Lung (tissue), 12 donors: ENCODE measurements around the gene PCDH19. TPM values are rescaled to one million over a fixed set of nuclear protein-coding genes. Genes with fewer than 3 reads are reported as not detected.

ENCODE experiments used
- ATAC-seq: fragments of 200-7000 bp; cut with Tn5 transposase; one replicate; pipeline ENCODE4 v1.9.1; 2020; ENCODE audit warnings: moderate number of reproducible peaks; ENCODE audit not compliant: insufficient read depth, low FRiP score
- DNase-seq, 3 donors: peaks; one replicate each; pipeline ENCODE4 v3.0.0-alpha.2; 2013 to 2017
- H3K27ac ChIP-seq, 2 donors: one replicate each; pipeline ENCODE4 v1.5.1; 2013; ENCODE audit warnings: mild to moderate bottlenecking in 2 of 2, moderate library complexity in 2 of 2, control low read depth in 1 of 2, inconsistent platforms in 1 of 2, low read depth in 1 of 2, low read length in 1 of 2
- H3K27me3 ChIP-seq, 3 donors: one replicate each; pipeline ENCODE4 v1.5.1; 2013; ENCODE audit warnings: low read length in 2 of 3; ENCODE audit not compliant: control insufficient read depth in 3 of 3, insufficient read depth in 3 of 3
- H3K36me3 ChIP-seq, 4 donors: one replicate each; pipeline ENCODE4 v1.5.1; 2013; ENCODE audit warnings: low read length in 4 of 4, mild to moderate bottlenecking in 1 of 4, moderate library complexity in 1 of 4; ENCODE audit not compliant: control insufficient read depth in 4 of 4, insufficient read depth in 4 of 4
- H3K4me1 ChIP-seq, 5 donors: one replicate each; pipeline ENCODE4 v1.5.1; 2013; ENCODE audit warnings: low read length in 5 of 5, mild to moderate bottlenecking in 2 of 5, moderate library complexity in 1 of 5; ENCODE audit not compliant: control insufficient read depth in 5 of 5, insufficient read depth in 5 of 5
- H3K4me3 ChIP-seq: one replicate; pipeline ENCODE4 v1.5.1; 2013; ENCODE audit warnings: mild to moderate bottlenecking, control low read depth, moderate library complexity
- H3K9ac ChIP-seq, 2 donors: one replicate each; pipeline ENCODE4 v1.5.1; 2013; ENCODE audit warnings: low read length in 2 of 2, control low read depth in 1 of 2; ENCODE audit not compliant: insufficient read depth in 1 of 2
- H3K9me3 ChIP-seq, 4 donors: one replicate each; pipeline ENCODE4 v1.5.1; 2013; ENCODE audit warnings: low read length in 3 of 4, mild to moderate bottlenecking in 1 of 4, moderate library complexity in 1 of 4; ENCODE audit not compliant: control insufficient read depth in 4 of 4, insufficient read depth in 3 of 4
- WGBS, 2 donors: extraction: QIAGEN DNeasy Blood & Tissue Kit; methylation state at CpG; one replicate each; pipeline ENCODE4 v1.1.7; 2013; 5-methylcytosine and 5-hydroxymethylcytosine counted together
- polyA plus RNA-seq, 2 donors: library from polyadenylated mRNA; stranded (reverse); fragments of 200-250 nt; gene quantifications; one replicate each; pipeline ENCODE4 v1.2.1, GENCODE V29; 2013
- total RNA-seq, 2 donors: library from RNA; depleted of rRNA in 1 of 2; stranded (reverse); fragments of >200 nt in 1 of 2; gene quantifications; one replicate each; pipeline ENCODE4 v1.2.1, GENCODE V29; 2014 to 2021
- TF ChIP-seq, protein P1 (sequence below): IDR thresholded peaks from 2 replicates; pipeline ENCODE4 v1.5.1; 2012; ENCODE audit warnings: mild to moderate bottlenecking; ENCODE audit errors: control extremely low read depth, extremely low read depth
- donor health status: control.
- donor health status: control.
- donor health status: Bipolar disorder and iron deficiency.
- donor health status: healthy.
- donor health status: DM: yes; HTN: yes; CAD: no.

PCDH19 gene
- total and polyA plus RNA-seq, 4 donors = 0.01 to 0.97 (median 0.19) TPM

DNA sequence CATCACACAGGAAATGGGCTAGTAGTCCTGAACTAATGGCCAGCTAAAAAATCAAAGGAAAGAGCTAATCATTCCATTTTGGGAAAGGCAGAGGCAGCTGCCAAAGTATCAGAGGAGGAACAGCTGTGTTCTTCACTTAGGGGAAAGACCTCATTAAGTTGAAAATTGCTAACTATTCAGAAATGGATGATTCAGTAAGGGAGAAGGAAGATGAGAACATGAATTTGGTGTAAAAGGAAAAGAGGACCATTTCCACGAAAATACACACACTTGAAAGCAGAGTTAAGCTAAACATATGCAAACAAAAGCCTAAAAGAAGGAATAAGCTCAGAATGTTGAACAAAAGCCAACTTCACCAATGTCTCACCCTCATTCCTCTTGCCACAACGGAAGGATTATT lies 90.4 kb downstream of the PCDH19 start:
- WGBS, 2 donors = 15 to 52% methylated on average over 2 of the region's 2 CpGs
- no peak for ATAC-seq
- H3K36me3 ChIP-seq = no peaks in the 10 kb centered on the region
- H3K9ac ChIP-seq = no peak overlapping the region
- H3K4me3 ChIP-seq = no peak overlapping the region
- TF ChIP-seq, protein P1, sequence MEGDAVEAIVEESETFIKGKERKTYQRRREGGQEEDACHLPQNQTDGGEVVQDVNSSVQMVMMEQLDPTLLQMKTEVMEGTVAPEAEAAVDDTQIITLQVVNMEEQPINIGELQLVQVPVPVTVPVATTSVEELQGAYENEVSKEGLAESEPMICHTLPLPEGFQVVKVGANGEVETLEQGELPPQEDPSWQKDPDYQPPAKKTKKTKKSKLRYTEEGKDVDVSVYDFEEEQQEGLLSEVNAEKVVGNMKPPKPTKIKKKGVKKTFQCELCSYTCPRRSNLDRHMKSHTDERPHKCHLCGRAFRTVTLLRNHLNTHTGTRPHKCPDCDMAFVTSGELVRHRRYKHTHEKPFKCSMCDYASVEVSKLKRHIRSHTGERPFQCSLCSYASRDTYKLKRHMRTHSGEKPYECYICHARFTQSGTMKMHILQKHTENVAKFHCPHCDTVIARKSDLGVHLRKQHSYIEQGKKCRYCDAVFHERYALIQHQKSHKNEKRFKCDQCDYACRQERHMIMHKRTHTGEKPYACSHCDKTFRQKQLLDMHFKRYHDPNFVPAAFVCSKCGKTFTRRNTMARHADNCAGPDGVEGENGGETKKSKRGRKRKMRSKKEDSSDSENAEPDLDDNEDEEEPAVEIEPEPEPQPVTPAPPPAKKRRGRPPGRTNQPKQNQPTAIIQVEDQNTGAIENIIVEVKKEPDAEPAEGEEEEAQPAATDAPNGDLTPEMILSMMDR = no peak
- no peak overlapping the region for H3K27ac ChIP-seq
- no peaks in the 10 kb centered on the region for H3K4me1 ChIP-seq
- H3K27me3 ChIP-seq = peaks cover 0 to 9% (median 8%) of the 10 kb centered on the region in 3 donors
- no peaks in the 10 kb centered on the region for H3K9me3 ChIP-seq
- peak in 2 of 3 donors; percentile 22 to 41 for DNase-seq

DNA sequence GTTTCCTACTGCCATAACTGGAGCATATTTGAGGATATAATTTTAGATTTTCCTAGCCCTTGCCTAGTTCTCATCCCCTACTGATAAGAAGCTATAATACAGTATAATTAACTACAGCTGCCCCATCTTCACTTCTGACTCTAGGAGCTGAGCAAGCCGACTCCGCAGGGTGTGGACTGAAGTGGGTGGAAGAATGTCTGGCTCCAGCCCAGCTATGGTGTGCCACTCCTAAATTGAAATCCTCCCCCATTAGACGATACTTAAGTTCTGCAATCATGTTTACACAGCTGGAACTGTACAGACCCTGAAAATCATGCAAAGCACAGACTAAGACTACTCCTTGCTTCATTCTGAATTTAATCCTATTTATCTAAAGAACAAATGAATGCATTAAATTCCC lies 93.1 kb downstream of the PCDH19 start:
- TF ChIP-seq, protein P1 = no peak
- DNase-seq (peak; percentile 19 to 47 (median 24)), ATAC-seq (peak; percentile 58)
- no peak overlapping the region for H3K27ac ChIP-seq
- no peak overlapping the region for H3K4me3 ChIP-seq
- peaks cover 0 to 13% (median 8%) of the 10 kb centered on the region in 3 donors for H3K27me3 ChIP-seq
- H3K36me3 ChIP-seq = no peaks in the 10 kb centered on the region
- WGBS, 2 donors = 61 to 76% methylated on average over 3 of the region's 3 CpGs
- no peaks in the 10 kb centered on the region for H3K9me3 ChIP-seq
- H3K4me1 ChIP-seq = no peaks in the 10 kb centered on the region
- H3K9ac ChIP-seq = no peak overlapping the region

DNA sequence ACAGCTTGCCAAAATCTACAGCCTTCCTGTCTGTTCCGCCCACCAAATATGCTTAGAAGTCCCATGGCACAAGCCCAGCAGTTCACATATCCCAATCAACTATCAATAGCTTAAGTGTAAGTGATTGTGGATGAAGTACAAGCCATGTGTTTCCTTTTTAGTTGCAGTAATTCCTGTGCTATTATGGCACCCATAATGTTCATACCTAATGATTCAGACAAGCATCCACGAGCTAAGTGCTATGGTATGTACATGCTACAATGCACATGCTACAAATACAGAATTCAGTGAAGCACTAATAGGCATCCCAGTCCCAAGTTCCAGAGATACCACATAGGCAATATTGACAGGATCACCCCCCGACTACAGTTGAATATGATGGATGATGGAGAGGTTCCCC lies 94.5 kb downstream of the PCDH19 start:
- H3K36me3 ChIP-seq = no peaks in the 10 kb centered on the region
- WGBS, 2 donors = 69 to 94% methylated on average over 3 of the region's 3 CpGs
- H3K4me3 ChIP-seq = no peak overlapping the region
- H3K27me3 ChIP-seq = peaks cover 0 to 13% (median 8%) of the 10 kb centered on the region in 3 donors
- no peaks in the 10 kb centered on the region for H3K4me1 ChIP-seq
- ATAC-seq (no peak), DNase-seq (no peak)
- TF ChIP-seq, protein P1 = no peak
- H3K27ac ChIP-seq = no peak overlapping the region
- H3K9me3 ChIP-seq = no peaks in the 10 kb centered on the region
- no peak overlapping the region for H3K9ac ChIP-seq

DNA sequence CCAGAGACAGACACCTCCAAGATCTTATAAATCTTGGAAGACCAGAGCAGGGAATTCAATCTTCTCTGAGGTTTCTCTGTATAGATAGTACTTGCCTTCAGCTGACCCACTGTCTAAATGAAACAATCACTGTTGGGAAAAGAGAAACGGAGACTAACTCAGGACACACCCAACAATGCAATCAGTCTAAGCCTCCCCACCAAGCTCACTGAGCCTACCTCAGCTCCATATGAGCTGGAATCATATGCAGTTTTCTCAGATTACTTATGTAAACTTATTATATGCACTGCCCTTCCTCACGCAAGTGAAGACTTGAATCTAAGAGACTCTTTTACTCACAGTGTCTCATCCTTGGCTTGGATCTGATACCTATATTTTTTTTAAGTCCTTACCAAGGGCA lies 110.5 kb downstream of the PCDH19 start:
- ATAC-seq = no peak

More for the DNA sequence above, 110.5 kb downstream of the PCDH19 start:
- Histone ChIP-seq H3K4me3 (no peak overlapping the region), H3K4me1 (peaks cover 0 to 2% (median 0%) of the 10 kb centered on the region in 5 donors), H3K9me3 (peaks cover 0 to 3% (median 0%) of the 10 kb centered on the region in 4 donors), H3K36me3 (no peaks in the 10 kb centered on the region), H3K9ac (no peak overlapping the region), H3K27ac (no peak overlapping the region), H3K27me3 (peaks cover 0 to 33% (median 12%) of the 10 kb centered on the region in 3 donors)
- WGBS, 2 donors = 75 to 97% methylated on average over 2 of the region's 2 CpGs
- no peak for DNase-seq
- TF ChIP-seq, protein P1 = no peak
